CD4-positive, alpha-beta T cell (primary cell): ENCODE results near the gene MUC15. TPM values are rescaled to one million over a fixed set of nuclear protein-coding genes. Genes with fewer than 3 reads are reported as not detected.

ENCODE experiments used
- ATAC-seq: fragments of 200-7000 bp; cut with Tn5 transposase; one replicate; pipeline ENCODE4 v1.10.0; 2022; ENCODE audit warnings: mild to moderate bottlenecking; ENCODE audit not compliant: poor library complexity
- CTCF ChIA-PET: fragments of 350-600 bp; sonication (Branson Sonifier 250); formaldehyde crosslinking; loops from one replicate; lab custom pipeline; 2021; ENCODE audit warnings: antibody characterized with exemption, inconsistent platforms; lab: Charles Lee
- POLR2A ChIA-PET: fragments of 350-600 bp; sonication (Branson Sonifier 250); formaldehyde crosslinking; loops from one replicate; lab custom pipeline; 2021; ENCODE audit warnings: antibody characterized with exemption, inconsistent platforms; lab: Charles Lee
- DNase-seq, 14 experiments: peaks; one replicate each; pipeline ENCODE4 v3.0.0-alpha.2; 2013 to 2020; ENCODE audit warnings: mixed read lengths in 2 of 14
- H3K27ac ChIP-seq, 2 donors: one replicate each; pipeline versions ENCODE4 v1.5.1 to v1.7.0; 2013; ENCODE audit warnings: low read length in 2 of 2, low read depth in 1 of 2, mild to moderate bottlenecking in 1 of 2
- H3K27me3 ChIP-seq, 2 experiments: 1 replicate in 1 of 2; 2 replicates in 1 of 2; pipeline versions ENCODE4 v1.6.1 to v1.7.0; 2013; ENCODE audit warnings: low read length in 2 of 2, control low read depth in 1 of 2, mild to moderate bottlenecking in 1 of 2, moderate library complexity in 1 of 2; ENCODE audit not compliant: insufficient read depth in 2 of 2, control insufficient read depth in 1 of 2
- H3K36me3 ChIP-seq: one replicate; pipeline ENCODE4 v1.6.1; 2013; ENCODE audit warnings: low read length, control low read depth; ENCODE audit not compliant: insufficient read depth
- H3K4me1 ChIP-seq: one replicate; pipeline ENCODE4 v1.6.1; 2013; ENCODE audit warnings: low read length, control low read depth; ENCODE audit not compliant: insufficient read depth
- H3K4me3 ChIP-seq: one replicate; pipeline ENCODE4 v1.5.1; 2013; ENCODE audit warnings: mild to moderate bottlenecking, low read length, moderate library complexity
- H3K9me3 ChIP-seq, 2 experiments: 1 replicate in 1 of 2; 2 replicates in 1 of 2; pipeline versions ENCODE4 v1.6.1 to v1.7.0; 2013; ENCODE audit warnings: low read length in 2 of 2, mild to moderate bottlenecking in 2 of 2, control low read depth in 1 of 2, moderate library complexity in 1 of 2; ENCODE audit not compliant: control insufficient read depth in 1 of 2, insufficient read depth in 1 of 2
- H3K27ac Mint-ChIP-seq: one replicate; pipeline ENCODE4 v1.8.0; 2020; ENCODE audit warnings: mixed read lengths
- H3K27me3 Mint-ChIP-seq: one replicate; pipeline ENCODE4 v1.8.0; 2021; ENCODE audit warnings: mixed read lengths
- H3K36me3 Mint-ChIP-seq: one replicate; pipeline ENCODE4 v1.8.0; 2021; ENCODE audit warnings: low read depth, mixed read lengths
- H3K4me1 Mint-ChIP-seq: one replicate; pipeline ENCODE4 v1.8.0; 2021; ENCODE audit warnings: low read depth, mixed read lengths
- H3K4me3 Mint-ChIP-seq: one replicate; pipeline ENCODE4 v1.8.0; 2020; ENCODE audit warnings: mild to moderate bottlenecking, mixed read lengths
- H3K9me3 Mint-ChIP-seq: one replicate; pipeline ENCODE4 v1.8.0; 2020; ENCODE audit warnings: mixed read lengths
- intact Hi-C, 2 experiments: fragments of 100-400 bp; cut with DNase I in 1 of 2; cut with micrococcal nuclease in 1 of 2; formaldehyde crosslinking; loops; one replicate each; pipeline versions ENCODE4 v1.15.1 to v1.9.0; 2023 to 2025; cut with DNase I, micrococcal nuclease
- total RNA-seq, 174 experiments: library from RNA in 2 of 174; stranded (reverse) in 2 of 174; gene quantifications; one replicate each; pipeline ENCODE4 v1.2.3 and lab custom pipeline; 2021 to 2026
- TF ChIP-seq, protein P1 (sequence below): fragments of 200-600 bp; IDR thresholded peaks from one replicate; pipeline ENCODE4 v1.8.0; 2022; ENCODE audit warnings: antibody characterized with exemption, mild to moderate bottlenecking

Gene MUC15
- total RNA-seq, 2 experiments from 2014 or later, result not detected

DNA sequence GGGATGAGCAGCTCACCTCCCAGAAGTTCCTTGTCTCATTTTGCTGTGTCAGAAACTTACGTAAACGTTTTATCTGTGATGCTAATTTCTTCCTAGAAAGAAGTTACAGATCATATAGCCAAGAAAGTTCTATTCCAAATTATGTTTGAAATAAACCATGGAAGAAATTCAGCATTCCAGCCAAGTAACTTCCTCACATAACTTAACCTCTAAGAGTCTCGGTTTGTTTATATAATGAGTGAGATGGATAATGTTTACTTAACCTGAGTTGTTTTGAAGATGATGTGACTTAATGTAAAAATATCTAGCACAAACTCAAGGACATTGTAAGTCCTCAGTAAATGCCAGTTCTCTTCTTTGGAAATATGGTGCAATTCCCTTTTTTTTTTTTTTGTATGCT lies 8.9 kb upstream of the MUC15 start:
- TF ChIP-seq, protein P1, sequence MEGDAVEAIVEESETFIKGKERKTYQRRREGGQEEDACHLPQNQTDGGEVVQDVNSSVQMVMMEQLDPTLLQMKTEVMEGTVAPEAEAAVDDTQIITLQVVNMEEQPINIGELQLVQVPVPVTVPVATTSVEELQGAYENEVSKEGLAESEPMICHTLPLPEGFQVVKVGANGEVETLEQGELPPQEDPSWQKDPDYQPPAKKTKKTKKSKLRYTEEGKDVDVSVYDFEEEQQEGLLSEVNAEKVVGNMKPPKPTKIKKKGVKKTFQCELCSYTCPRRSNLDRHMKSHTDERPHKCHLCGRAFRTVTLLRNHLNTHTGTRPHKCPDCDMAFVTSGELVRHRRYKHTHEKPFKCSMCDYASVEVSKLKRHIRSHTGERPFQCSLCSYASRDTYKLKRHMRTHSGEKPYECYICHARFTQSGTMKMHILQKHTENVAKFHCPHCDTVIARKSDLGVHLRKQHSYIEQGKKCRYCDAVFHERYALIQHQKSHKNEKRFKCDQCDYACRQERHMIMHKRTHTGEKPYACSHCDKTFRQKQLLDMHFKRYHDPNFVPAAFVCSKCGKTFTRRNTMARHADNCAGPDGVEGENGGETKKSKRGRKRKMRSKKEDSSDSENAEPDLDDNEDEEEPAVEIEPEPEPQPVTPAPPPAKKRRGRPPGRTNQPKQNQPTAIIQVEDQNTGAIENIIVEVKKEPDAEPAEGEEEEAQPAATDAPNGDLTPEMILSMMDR, result no peak
- H3K4me3 Mint-ChIP-seq, result no peak overlapping the region
- H3K36me3 Mint-ChIP-seq, result no peaks in the 10 kb centered on the region
- no peaks in the 10 kb centered on the region for H3K4me1 Mint-ChIP-seq
- H3K9me3 Mint-ChIP-seq, result peaks cover 3% of the 10 kb centered on the region
- Histone ChIP-seq H3K27ac (no peak overlapping the region), H3K4me1 (no peaks in the 10 kb centered on the region), H3K4me3 (no peak overlapping the region), H3K27me3 (no peaks in the 10 kb centered on the region), H3K36me3 (no peaks in the 10 kb centered on the region), H3K9me3 (peaks cover 0 to 3% of the 10 kb centered on the region in 2 experiments)
- DNase-seq (no peak), ATAC-seq (no peak)
- intact Hi-C loops, result no loop called here
- ChIA-PET CTCF (no interaction called here), POLR2A (no interaction called here)
- no peak overlapping the region for H3K27ac Mint-ChIP-seq
- H3K27me3 Mint-ChIP-seq, result no peaks in the 10 kb centered on the region

DNA sequence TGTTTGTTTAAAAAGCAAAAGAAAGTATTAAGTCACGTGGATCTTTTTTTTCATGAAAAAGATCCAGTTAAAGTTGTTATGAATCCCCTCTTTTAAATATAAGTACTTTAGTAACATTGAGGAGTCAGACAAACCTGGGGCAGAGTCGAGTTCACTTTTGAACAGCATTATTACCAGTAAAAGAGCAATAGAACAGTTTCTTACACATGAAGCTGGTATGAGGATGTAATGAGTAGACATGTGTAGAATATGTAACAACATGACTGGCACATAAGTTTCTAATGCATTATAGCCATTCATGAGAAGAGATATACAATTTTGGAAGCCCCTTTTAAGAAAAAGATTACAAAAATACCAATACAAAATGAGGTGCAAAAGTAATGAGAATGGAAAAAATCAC lies 7.6 kb upstream of the MUC15 start:
- Histone ChIP-seq H3K9me3 (peaks cover 0 to 3% of the 10 kb centered on the region in 2 experiments), H3K4me3 (no peak overlapping the region), H3K4me1 (no peaks in the 10 kb centered on the region), H3K36me3 (no peaks in the 10 kb centered on the region), H3K27ac (no peak overlapping the region), H3K27me3 (no peaks in the 10 kb centered on the region)
- DNase-seq, result no peak
- POLR2A ChIA-PET, result no interaction called here
- Mint-ChIP-seq H3K36me3 (no peaks in the 10 kb centered on the region), H3K4me3 (no peak overlapping the region), H3K9me3 (peaks cover 3% of the 10 kb centered on the region), H3K27ac (no peak overlapping the region), H3K27me3 (no peaks in the 10 kb centered on the region), H3K4me1 (no peaks in the 10 kb centered on the region)
- CTCF ChIA-PET, result no interaction called here
- intact Hi-C loops, result no loop called here
- no peak for ATAC-seq
- TF ChIP-seq, protein P1, result no peak

DNA sequence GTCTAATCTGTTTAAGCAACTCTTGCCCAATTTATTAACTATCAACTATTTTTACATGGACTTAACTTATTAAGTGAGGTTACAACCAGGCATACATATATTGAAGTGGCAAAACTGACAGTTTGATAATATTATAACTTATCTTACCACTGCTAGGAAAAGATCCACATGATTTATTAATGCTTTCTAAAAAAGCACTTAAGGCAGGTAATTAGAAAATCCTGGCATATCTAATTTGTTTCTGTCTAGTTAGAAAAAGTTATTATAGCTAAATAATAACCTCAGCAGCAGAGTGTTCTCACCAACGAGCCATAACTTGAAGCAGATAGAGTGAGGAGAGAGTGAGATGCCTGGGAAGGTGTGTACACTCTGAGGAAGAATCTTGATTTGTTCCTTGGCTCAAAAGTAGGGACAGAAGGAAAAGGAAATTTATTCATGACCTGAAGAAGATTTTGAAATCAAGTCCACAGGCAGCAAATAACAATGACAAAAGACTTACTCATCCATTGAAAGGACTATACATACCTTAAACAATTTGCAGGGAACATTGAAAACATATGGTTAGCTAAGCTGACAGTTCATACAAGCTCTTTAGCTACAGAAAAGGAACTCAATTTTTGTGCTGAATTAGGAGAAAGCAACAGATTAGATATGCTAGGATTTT lies 7.1 kb upstream of the MUC15 start:
- no peaks in the 10 kb centered on the region for H3K27me3 ChIP-seq
- no peaks in the 10 kb centered on the region for H3K27me3 Mint-ChIP-seq
- no peaks in the 10 kb centered on the region for H3K36me3 ChIP-seq
- no peaks in the 10 kb centered on the region for H3K36me3 Mint-ChIP-seq
- TF ChIP-seq, protein P1, result no peak
- H3K4me1 ChIP-seq, result no peaks in the 10 kb centered on the region
- H3K4me1 Mint-ChIP-seq, result no peaks in the 10 kb centered on the region
- no peak overlapping the region for H3K4me3 Mint-ChIP-seq
- H3K9me3 Mint-ChIP-seq, result no peaks in the 10 kb centered on the region
- H3K9me3 ChIP-seq, result peaks cover 0 to 2% of the 10 kb centered on the region in 2 experiments
- H3K27ac ChIP-seq, result no peak overlapping the region
- DNase-seq (no peak), ATAC-seq (no peak)
- intact Hi-C loops, result no loop called here
- POLR2A ChIA-PET, result no interaction called here
- no peak overlapping the region for H3K4me3 ChIP-seq
- H3K27ac Mint-ChIP-seq, result no peak overlapping the region
- CTCF ChIA-PET, result no interaction called here
